Caki2 (cell line): ENCODE data around the gene IMMP1L. TPM values are rescaled to one million over a fixed set of nuclear protein-coding genes. Genes with fewer than 3 reads are reported as not detected.
"Not testable (repeated sequence)": the region's sequence is repeated elsewhere in the genome, so short reads cannot be mapped to it uniquely, and the experiment has no call there.

Experiments
- DNase-seq: peaks from one replicate; pipeline ENCODE4 v3.0.0-alpha.2; 2015; ENCODE audit warnings: low read depth
- in situ Hi-C: cut with HindIII; loops from 2 replicates; pipeline ENCODE4 v1.10.0; 2016; ENCODE audit warnings: low sequenced_read_pairs, low pct_unique_long_range_greater_than_20kb, mixed read lengths
- total RNA-seq: library from RNA; depleted of rRNA; stranded (reverse); fragments of >200 nt; shearing (Covaris generic); gene quantifications from 2 replicates; pipeline ENCODE4 v1.2.3, GENCODE V29; 2014; ENCODE audit warnings: low replicate concordance; rRNA removed

The IMMP1L gene, protein sequence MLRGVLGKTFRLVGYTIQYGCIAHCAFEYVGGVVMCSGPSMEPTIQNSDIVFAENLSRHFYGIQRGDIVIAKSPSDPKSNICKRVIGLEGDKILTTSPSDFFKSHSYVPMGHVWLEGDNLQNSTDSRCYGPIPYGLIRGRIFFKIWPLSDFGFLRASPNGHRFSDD
- 18.6 and 33.9 TPM in 2 replicates for total RNA-seq

- peak; percentile 90 for DNase-seq
- in situ Hi-C loops: no loop called here
Observed at GRCh38 chr11:31509429-31510345, at the start of gene IMMP1L, which contains the start of gene ELP4. Gene IMMP1L, minus strand, starts transcription at chr11:31509622. Its CDS starts 46,346 bp downstream, at chr11:31463276. Gene ELP4, plus strand, starts transcription at chr11:31509767. Its CDS starts 18 bp downstream, at chr11:31509785.

GRCh38 chr11:31558001-31558400, 48.6 kb upstream of the IMMP1L start:
- no peak for DNase-seq
- in situ Hi-C loops: no loop called here

GRCh38 chr11:31555938-31556337, 46.5 kb upstream of the IMMP1L start:
- DNase-seq: no peak
- in situ Hi-C loops: no loop called here

DNA sequence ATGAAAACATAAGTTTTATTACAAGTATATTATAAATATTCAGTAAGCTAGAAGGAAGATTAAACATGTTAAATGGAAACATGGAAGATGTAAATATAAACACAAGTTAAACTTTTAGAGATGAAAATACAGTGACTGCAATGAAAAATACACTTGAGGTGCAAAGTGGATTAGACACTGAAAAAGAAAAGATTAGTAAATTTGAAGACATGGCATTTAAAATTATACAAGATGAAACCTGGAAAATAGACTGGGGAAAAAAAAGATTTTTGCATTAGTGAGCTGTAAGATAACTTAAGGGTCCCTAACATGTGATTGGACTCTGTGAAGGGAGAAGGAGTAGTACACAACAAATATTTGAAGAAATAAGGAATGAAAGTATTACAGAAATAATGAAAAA, 33.4 kb upstream of the IMMP1L start:
- in situ Hi-C loops: no loop called here
- DNase-seq: no peak

DNA sequence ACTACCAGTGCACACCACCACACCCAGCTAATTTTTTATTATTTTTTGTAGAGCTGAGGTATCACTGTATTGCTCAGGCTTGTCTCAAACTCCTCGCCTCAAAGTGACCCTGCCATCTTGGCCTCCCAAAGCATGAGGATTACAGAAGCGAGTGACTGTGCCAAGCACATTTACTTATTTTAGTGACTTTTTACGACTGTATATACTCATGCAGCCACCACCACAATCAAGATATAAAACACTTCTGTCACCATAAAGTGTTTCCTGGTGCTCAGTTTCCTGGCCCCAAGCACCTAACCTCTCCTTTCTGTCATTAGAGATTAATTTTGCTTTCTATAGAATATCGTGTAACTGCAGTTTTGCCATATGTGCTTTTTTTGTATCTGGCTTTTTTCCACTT, 26.1 kb upstream of the IMMP1L start:
- in situ Hi-C loops: no loop called here

GRCh38 chr11:31531293-31531692, 21.9 kb upstream of the IMMP1L start:
- DNase-seq: no peak
- in situ Hi-C loops: no loop called here

More for the DNA sequence above, 26.1 kb upstream of the IMMP1L start:
- no peak for DNase-seq

DNA sequence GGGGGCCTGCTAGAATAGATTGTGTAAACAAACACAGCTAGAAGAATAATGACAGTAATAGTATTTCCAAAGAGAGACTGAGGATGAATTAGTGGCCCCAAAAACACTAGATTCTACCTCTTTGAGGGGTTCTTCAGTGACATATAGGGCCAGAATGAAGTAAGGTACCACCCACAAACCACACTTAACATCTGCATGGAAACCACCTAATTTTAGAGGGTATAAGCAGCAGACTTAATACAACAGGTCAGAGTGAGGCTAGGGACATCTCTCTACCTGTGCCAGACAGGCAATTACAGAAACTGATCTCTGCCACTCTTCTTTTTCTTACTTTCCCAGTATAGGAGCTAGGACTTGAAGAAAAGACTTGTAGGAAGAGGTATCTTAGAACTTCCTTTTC, 20.3 kb upstream of the IMMP1L start:
- in situ Hi-C loops: no loop called here

GRCh38 chr11:31529189-31529588, 19.8 kb upstream of the IMMP1L start:
- in situ Hi-C loops: no loop called here
- DNase-seq: no peak

More for the DNA sequence above, 20.3 kb upstream of the IMMP1L start:
- DNase-seq: no peak

DNA sequence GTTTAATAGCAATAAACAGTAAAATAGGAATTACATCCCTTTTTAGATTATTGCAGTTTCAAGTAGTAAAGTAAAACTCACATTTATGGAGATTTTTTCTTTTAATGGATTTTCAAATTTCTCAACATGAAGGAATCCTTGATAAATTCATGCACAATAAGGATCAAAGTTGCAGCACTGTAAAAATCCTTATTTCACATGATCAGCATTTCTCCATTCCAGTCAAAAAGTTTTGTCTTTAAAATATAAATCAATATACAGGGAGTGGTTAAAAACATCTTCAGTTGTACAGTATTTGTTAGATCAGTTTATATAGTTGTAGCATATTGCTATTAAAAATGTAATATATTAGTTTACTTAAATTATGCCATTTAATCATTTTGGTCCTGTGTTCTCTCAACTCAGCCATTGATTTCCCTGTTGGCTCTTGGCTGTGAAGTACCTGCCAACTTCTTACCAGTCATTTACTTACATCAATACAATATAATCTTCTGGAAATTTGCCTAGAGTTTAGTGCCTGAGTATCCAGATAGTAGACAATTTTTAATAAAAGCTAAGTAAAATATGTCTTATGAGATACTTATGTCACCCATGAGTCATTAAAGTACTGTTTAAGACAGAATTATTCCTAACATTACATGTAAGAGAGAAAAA, 12.2 kb upstream of the IMMP1L start:
- DNase-seq: no peak
- in situ Hi-C loops: no loop called here

GRCh38 chr11:31512117-31512516, 2.7 kb upstream of the IMMP1L start:
- DNase-seq: no peak
- in situ Hi-C loops: no loop called here

DNA sequence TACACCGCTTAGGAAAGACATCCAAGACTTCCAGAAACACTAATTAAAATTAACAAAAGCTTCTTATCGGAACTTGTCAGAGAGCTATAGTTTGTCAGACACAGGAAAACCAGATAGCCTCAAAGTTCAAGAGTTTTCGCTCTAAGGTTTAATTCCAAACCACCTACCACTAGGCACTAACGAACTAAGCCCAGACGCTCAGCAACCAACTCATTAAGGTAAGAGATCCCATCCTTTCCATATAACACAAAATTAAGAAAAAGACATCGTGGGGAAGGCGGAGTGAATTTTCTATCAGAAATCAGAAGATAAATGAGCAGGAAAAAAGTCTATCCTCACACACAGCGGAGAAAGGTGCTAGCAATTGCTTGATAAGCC, 382 bp downstream of the IMMP1L start:
- DNase-seq: no peak
- in situ Hi-C loops: no loop called here

GRCh38 chr11:31500560-31500959, 8.9 kb downstream of the IMMP1L start:
- DNase-seq: no peak
- in situ Hi-C loops: no loop called here

DNA sequence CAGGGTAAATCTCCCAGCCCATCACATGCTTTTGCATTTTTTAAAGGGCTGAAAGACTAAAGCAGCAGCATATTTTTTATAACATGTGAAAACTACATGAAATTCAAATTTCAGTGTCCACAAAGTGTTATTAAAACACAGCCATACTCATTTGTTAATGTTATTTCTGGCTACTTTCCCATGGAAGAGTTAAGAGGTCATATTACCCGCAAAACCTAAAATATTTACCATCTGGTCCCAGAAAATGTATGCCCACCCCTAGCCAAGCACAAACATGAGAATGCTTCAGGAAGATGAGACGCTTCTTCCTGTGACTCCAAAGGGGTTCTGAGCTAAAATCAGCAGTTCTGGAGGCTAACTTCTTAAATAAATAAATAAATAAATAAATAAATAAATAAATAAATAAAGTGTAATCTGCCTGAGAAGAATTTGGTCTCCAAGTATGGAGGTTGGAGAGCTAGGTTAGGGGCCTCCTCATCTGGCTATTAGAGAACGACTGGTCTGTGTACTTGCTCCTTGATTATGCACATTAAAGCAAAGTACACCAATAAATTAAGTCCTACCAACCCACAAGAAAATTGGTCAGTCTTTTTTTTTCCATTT, 9.7 kb downstream of the IMMP1L start:
- in situ Hi-C loops: no loop called here
- no peak for DNase-seq

- in situ Hi-C loops, DNase-seq: not testable (repeated sequence)
Observed at GRCh38 chr11:31493762-31494161, 15.7 kb downstream of the IMMP1L start.

- in situ Hi-C loops: no loop called here
- no peak for DNase-seq
Observed at GRCh38 chr11:31493235-31493634, 16.2 kb downstream of the IMMP1L start.

- in situ Hi-C loops: no loop called here
- no peak for DNase-seq
Observed at GRCh38 chr11:31492320-31492913, 17.0 kb downstream of the IMMP1L start.

GRCh38 chr11:31487848-31488247, 21.6 kb downstream of the IMMP1L start:
- in situ Hi-C loops: no loop called here
- DNase-seq: peak; percentile 16

GRCh38 chr11:31484497-31484896, 24.9 kb downstream of the IMMP1L start:
- no peak for DNase-seq
- in situ Hi-C loops: no loop called here
